SK-N-SH (cell line): Measurements from ENCODE around the gene TRIM46.

ENCODE experiments used
- JUND ChIP-seq: IDR thresholded peaks from 2 replicates; pipeline ENCODE4 v1.4.0; 2012
- TAF1 ChIP-seq: IDR thresholded peaks from 2 replicates; pipeline ENCODE4 v1.6.1; 2012; ENCODE audit warnings: low read depth, mild to moderate bottlenecking, low read length, moderate library complexity, borderline replicate concordance
- TF ChIP-seq, protein P1 (sequence below): fragments of 200-600 bp; sonication (generic); IDR thresholded peaks from 2 replicates; pipeline ENCODE4 v1.6.1; 2017; ENCODE audit warnings: antibody characterized with exemption, mild to moderate bottlenecking, moderate library complexity

DNA sequence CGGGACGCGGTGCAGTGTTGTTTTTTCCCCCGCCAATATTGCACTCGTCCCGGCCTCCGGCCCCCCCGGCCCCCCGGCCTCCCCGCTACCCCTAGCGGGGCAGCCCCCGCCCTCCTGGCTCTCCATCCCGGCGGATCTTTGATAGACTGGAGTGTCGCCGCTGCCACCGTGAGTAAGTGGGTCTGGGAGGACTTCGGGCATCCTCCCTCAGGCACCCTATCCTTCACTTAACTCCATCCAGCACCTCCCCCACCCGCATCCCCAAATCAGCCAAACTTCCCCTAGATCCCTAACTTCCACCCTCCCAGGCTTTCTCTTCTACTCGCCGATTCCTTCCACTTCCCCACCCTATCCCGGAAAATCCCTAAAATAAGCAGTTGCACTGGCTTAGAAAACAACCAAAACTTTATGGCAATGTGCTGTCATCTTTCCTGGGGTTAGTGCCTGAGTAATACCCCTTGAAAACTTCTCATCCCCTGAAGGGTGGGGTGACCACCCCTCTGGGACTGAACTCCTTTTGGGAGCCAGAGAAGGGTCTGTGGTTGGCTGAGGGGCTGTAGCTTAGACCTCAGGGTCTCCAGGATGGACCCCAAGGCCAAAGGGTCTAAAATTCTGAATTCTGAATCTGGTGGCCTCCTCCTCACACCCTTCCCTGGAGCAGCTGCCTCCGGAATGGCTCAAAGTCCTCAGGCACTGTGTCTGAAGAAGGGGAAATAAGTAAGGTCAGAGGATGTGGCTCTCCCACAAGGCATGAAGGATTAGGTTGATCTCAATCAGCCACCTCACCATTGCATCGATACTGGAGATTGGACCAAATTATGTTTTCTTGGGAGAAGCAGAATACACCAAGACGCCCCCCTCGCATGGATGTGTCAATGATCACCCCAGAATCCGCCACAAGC lies 21.8 kb downstream of the TRIM46 start:
- no peak for TF ChIP-seq JUND
- TF ChIP-seq, protein P1, sequence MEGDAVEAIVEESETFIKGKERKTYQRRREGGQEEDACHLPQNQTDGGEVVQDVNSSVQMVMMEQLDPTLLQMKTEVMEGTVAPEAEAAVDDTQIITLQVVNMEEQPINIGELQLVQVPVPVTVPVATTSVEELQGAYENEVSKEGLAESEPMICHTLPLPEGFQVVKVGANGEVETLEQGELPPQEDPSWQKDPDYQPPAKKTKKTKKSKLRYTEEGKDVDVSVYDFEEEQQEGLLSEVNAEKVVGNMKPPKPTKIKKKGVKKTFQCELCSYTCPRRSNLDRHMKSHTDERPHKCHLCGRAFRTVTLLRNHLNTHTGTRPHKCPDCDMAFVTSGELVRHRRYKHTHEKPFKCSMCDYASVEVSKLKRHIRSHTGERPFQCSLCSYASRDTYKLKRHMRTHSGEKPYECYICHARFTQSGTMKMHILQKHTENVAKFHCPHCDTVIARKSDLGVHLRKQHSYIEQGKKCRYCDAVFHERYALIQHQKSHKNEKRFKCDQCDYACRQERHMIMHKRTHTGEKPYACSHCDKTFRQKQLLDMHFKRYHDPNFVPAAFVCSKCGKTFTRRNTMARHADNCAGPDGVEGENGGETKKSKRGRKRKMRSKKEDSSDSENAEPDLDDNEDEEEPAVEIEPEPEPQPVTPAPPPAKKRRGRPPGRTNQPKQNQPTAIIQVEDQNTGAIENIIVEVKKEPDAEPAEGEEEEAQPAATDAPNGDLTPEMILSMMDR = no peak
- TF ChIP-seq TAF1 = no peak
